ENCODE measurements around the gene BBS12.

DNA sequence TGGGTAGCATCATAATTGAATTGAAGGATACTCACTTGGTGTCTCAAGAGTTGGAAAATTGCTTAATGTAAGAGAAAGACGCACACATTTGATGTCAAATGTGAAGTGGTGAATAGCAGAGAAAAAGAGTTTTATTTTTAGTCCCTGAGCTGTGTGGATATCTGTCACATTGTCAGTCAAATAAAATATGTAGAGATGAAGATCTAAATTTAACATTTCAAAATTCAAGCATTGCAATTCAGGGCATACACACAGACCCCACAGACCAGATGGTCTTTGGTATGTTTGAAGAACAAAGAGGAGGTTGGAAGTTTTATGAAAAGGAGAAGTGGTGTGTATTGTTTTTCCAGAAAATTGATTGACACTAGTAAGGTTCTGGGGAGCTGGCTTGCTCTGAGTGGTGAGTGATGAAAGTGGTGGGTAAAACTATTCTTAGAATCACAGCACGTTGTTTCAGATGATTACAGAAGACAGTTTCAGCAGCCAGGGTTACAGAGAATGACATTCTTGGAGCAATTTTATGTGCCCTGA lies 44.9 kb upstream of the BBS12 start:
- TF ChIP-seq, protein P1, sequence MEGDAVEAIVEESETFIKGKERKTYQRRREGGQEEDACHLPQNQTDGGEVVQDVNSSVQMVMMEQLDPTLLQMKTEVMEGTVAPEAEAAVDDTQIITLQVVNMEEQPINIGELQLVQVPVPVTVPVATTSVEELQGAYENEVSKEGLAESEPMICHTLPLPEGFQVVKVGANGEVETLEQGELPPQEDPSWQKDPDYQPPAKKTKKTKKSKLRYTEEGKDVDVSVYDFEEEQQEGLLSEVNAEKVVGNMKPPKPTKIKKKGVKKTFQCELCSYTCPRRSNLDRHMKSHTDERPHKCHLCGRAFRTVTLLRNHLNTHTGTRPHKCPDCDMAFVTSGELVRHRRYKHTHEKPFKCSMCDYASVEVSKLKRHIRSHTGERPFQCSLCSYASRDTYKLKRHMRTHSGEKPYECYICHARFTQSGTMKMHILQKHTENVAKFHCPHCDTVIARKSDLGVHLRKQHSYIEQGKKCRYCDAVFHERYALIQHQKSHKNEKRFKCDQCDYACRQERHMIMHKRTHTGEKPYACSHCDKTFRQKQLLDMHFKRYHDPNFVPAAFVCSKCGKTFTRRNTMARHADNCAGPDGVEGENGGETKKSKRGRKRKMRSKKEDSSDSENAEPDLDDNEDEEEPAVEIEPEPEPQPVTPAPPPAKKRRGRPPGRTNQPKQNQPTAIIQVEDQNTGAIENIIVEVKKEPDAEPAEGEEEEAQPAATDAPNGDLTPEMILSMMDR (IDR thresholded peaks at IDR 0.05): no peak
- no peak for TF ChIP-seq POLR2A (IDR thresholded peaks at IDR 0.05)
